GM21825 (cell line): ENCODE data around the gene PLSCR4.

Experiments used
- ATAC-seq: cut with Tn5 transposase; IDR thresholded peaks from one replicate; pipeline ENCODE4 v1.9.1; 2021; ENCODE audit warnings: mild to moderate bottlenecking, moderate library complexity; ENCODE audit not compliant: unreplicated experiment

PLSCR4 gene

GRCh38 chr3:146163584-146163983 lies 87.3 kb downstream of the PLSCR4 start:
- ATAC-seq: no peak

GRCh38 chr3:146162561-146162960 lies 88.3 kb downstream of the PLSCR4 start:
- ATAC-seq: no peak

- ATAC-seq: no peak
Observed at GRCh38 chr3:146161663-146162002, 89.3 kb downstream of the PLSCR4 start.

- peak; percentile 64 for ATAC-seq
Observed at GRCh38 chr3:146160964-146161662, 89.8 kb downstream of the PLSCR4 start, which contains the start of gene PLOD2. TSS of gene PLOD2 (minus strand) at chr3:146161184. CDS start at chr3:146160989, 195 bp downstream.

GRCh38 chr3:146160321-146160963 lies 90.5 kb downstream of the PLSCR4 start:
- no peak for ATAC-seq

- no peak for ATAC-seq
Observed at GRCh38 chr3:146159616-146160320, 91.1 kb downstream of the PLSCR4 start.

- no peak for ATAC-seq
Observed at GRCh38 chr3:146159037-146159436, 91.9 kb downstream of the PLSCR4 start.

GRCh38 chr3:146157325-146158060 lies 93.4 kb downstream of the PLSCR4 start:
- ATAC-seq: no peak

- no peak for ATAC-seq
Observed at GRCh38 chr3:146156666-146157314, 94.1 kb downstream of the PLSCR4 start.

- no peak for ATAC-seq
Observed at GRCh38 chr3:146156095-146156494, 94.8 kb downstream of the PLSCR4 start.

- ATAC-seq: no peak
Observed at GRCh38 chr3:146154995-146155394, 95.9 kb downstream of the PLSCR4 start.

GRCh38 chr3:146154316-146154715 lies 96.6 kb downstream of the PLSCR4 start:
- no peak for ATAC-seq

- ATAC-seq: no peak
Observed at GRCh38 chr3:146153429-146153828, 97.5 kb downstream of the PLSCR4 start.

- ATAC-seq: no peak
Observed at GRCh38 chr3:146152834-146153233, 98.1 kb downstream of the PLSCR4 start.

- no peak for ATAC-seq
Observed at GRCh38 chr3:146148468-146148931, 102.4 kb downstream of the PLSCR4 start.

GRCh38 chr3:146145642-146146041 lies 105.3 kb downstream of the PLSCR4 start:
- no peak for ATAC-seq

- no peak for ATAC-seq
Observed at GRCh38 chr3:146142757-146143156, 108.1 kb downstream of the PLSCR4 start.
